ENCODE measurements around the gene DTNB.

DNA sequence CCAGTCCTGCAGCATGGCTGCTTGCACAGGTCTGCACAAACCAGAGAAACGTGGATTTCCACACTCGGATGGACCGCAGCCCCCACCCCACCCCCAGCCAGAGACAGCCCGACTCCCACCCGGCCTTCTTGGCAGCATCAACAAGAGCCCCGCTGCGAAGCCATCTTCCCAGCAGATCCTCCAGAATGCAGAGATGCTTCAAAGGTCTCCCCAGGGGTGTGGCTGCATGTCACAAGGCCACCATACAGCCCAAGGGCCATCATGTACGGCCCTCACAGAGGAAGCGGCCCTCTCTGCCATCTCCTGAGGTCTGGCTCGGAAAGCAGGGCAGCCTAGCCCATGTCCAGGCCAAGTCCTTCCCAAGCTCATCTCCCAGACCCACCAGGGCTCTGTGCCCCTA, 343.1 kb downstream of the DTNB start:
- TF ChIP-seq REST (IDR thresholded peaks at IDR 0.05; ENCODE audit: insufficient read depth in 1 of 2, low read depth in 2 of 2, low read length in 2 of 2): no peak
- no peak for TF ChIP-seq POLR2AphosphoS5 (IDR thresholded peaks at IDR 0.05; ENCODE audit: low read depth, low read length)
- TF ChIP-seq FOXP2 (optimal IDR thresholded peaks at IDR 0.05; ENCODE audit: borderline replicate concordance, extremely low read depth, extremely low read length, insufficient read depth): no peak

Data from PFSK-1 (cell line).